HG02623 (cell line): Measurements from ENCODE around the gene ROBO3.
A peak's percentile ranks its signal among the peaks of the same experiment; 100 is the strongest.

ENCODE experiments used
- ATAC-seq: cut with Tn5 transposase; IDR thresholded peaks from one replicate; pipeline ENCODE4 v1.9.1; 2021; ENCODE audit warnings: moderate library complexity; ENCODE audit not compliant: unreplicated experiment

The ROBO3 gene

GRCh38 chr11:124919898-124920297 lies 54.7 kb downstream of the ROBO3 start:
- ATAC-seq, result no peak

DNA sequence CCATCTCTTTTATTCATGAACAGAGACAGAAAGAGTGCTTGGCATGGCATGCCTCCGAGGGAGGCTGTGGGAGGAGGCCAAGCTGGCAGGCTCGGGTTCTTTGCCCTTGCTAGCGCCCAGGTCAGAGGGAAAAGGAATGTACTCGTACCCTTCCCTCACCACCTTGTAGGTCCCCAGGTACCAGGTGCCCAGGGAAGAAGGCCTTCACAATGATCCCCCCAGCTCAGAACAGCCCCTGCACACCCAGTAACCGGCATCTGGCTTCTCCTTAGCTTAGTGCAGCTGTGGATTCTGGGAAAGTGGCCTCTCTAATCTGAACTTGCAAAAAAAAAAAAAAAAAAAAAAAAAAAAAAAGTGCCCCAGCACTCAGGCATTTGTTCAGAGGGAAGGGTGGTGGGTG lies 55.1 kb downstream of the ROBO3 start:
- no peak for ATAC-seq

- no peak for ATAC-seq
These were observed 55.8 kb downstream of the ROBO3 start for GRCh38 chr11:124920870-124921609.

DNA sequence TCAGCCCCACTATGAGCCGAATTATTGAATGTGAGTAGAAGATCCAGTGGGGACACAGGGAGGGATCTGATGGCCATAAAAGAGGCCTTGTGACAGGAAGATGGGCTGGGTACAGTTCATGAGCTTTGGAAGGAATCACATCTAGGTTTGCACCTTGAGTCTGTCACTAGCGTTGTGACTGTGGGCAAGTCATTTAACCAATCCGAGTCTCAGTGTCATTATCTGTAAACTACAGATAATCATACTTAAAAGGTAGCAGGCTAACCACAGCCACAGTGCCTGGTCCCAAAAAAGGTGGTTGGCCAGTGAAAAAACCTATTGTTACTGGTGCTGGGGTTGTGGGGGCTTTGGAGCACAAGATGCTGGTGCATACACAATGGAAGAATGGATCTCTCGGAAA lies 57.6 kb downstream of the ROBO3 start:
- no peak for ATAC-seq

GRCh38 chr11:124923296-124923695 lies 58.1 kb downstream of the ROBO3 start:
- no peak for ATAC-seq

GRCh38 chr11:124928942-124929665 lies 63.9 kb downstream of the ROBO3 start:
- no peak for ATAC-seq

DNA sequence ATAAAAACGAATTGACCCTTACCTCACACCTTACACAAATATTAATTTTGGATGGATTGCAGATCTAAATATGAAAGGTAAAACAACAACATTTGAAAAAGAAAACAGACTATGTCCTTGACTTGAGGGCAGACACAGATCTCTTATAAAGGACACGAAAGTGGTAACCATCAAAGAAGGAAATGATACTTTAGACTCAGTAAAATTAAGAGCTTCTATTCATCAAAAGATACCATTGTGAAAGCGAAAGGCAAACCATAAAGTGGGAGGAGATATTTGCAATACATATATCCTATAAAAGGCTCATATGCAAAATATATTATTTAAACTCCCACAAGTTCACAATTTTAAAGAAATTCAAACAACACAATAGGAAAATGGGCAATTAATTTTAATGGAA lies 65.6 kb downstream of the ROBO3 start:
- peak; percentile 74 for ATAC-seq
